Adrenal gland (tissue), 5 donors: ENCODE results near the gene MCUR1.
"Not testable (repeated sequence)": the region's sequence is repeated elsewhere in the genome, so short reads cannot be mapped to it uniquely, and the experiment has no call there.

Experiments used
- CTCF ChIP-seq, 6 experiments: fragments of 450-650 bp in 4 of 6; fragments of 200-600 bp in 2 of 6; sonication (generic) in 1 of 6; IDR thresholded peaks; 1 replicate in 5 of 6; 2 replicates in 1 of 6; pipeline versions ENCODE4 v1.5.1 to v1.8.0; 2016 to 2021; ENCODE audit warnings: antibody characterized with exemption in 6 of 6, mild to moderate bottlenecking in 2 of 6, moderate library complexity in 1 of 6
- POLR2A ChIP-seq, 2 donors: fragments of 450-650 bp; IDR thresholded peaks; one replicate each; pipeline ENCODE4 v1.6.1; 2017; ENCODE audit warnings: antibody characterized with exemption in 2 of 2, mild to moderate bottlenecking in 2 of 2, moderate library complexity in 1 of 2
- donor health status: DM: no; HTN: no; CAD: no.

GRCh38 chr6:13850690-13851089 is 36.3 kb upstream of the MCUR1 start:
- TF ChIP-seq CTCF, POLR2A (IDR thresholded peaks at IDR 0.05): not testable (repeated sequence)
